Activated CD4-positive, alpha-beta T cell treated with anti-CD3 and anti-CD28 coated beads for 4 hours (primary cell): Measurements from ENCODE around the gene THRB.

Source experiments
- DNase-seq, 2 donors: peaks; one replicate each; pipeline ENCODE4 v3.0.0-alpha.2; 2020

Gene THRB

DNA sequence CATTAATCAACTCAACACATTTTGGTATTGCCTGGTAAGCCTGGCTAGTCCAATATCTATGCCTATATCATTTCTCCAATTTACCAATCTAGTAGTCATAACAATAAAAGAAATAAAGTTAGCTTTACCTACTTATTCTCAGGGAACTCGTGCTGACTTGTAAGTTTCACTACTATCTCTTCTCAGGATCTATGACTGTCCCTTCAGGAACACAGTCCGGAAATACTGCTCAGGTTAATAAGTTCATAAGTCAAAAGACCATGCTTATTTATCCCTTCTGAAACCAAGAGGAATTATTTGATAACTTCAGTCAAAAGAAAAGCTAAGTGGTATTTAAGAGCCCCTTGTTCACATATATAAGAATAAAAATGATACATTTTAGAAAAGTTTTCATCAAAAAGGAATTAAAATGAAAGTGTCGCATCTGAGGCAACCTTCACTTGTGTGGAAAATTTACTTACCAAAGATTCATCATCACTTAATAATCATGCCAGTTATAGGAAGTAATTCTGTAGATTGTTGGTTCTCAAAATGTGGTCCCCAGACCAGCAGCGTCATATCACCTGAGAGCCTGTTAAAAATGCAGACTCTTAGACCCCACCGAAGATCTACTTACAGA lies 15.5 kb upstream of the THRB start:
- DNase-seq: no peak

DNA sequence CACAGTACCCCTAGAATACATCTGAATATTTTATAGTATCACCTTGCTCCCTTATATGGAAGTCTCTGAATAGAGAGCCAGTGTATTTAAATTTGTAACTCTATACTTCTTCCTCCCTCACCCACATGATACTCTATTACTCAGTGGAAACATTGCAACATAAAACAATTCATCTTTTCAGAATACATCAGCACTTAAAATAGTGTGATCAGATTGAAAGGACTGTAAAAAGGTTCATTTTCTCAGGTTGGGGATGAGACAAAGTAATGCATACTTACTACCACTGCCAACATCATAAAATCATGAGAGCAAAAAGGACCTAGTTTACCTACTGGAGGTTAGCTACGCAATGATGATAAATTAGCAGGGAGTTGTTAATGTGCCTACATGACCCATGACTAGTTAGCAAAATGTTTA lies 13.8 kb upstream of the THRB start:
- DNase-seq: no peak

DNA sequence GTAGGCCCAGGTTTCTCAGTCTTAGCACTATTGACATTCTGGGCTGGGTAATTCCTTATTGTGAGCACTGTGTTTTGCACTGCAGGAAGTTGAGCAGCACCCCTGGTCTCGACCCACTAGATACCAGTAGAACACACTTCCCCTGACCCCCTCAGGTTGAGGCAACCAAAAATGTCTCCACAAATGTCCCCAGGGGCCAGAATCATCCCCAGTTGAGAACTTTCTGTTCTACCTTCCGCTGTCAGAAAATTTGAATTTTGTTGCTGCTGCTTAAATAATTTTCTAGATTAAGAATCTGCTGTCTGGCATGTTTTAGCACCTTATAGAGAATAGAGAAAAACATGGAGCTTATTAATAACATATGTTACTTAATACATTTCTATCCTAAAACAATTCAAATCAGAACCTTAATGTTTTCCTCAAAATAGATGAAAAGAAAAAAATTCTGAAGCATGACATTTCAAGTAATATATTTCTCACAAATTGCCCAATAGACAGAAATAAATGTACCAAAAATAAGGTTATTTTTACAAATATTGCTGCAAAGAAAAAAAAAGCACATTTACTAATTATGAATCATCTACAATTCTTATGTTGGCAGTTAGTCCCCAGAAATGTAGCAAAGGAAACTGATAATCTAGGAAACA lies 13.2 kb upstream of the THRB start:
- no peak for DNase-seq

DNA sequence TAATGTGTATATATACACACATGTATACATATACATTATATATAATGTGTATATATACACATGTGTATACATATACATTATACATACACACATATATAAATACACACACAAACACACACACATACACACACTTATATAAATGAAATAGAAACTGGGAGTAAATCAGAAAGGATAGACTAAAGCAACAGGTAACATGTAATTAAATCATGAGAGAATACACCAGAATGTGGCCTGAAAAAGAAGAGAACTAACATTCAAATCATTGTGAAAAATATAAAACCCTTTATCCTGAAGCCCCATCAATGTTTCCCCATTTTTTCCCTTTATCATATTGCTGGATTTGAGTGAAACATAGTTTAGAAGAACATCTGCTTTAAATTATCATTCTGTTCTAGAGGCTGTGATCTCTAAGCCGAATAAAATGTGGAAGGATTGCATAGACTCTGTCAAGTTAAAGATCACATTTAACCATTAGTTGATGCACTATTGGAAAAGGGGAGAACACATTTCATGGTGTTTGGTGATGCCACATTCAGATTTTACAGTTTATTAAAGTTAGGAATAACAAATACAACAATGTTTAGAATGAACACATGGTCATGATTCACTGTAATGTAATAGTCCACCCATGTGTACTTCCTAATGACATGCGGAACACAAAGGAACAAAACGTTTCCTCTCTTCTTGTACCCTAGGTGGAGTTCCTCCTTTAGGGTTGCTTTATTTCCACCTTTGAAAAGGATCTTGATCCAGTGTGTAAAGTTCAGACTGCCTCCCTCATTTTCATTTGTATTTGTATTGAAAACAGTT lies 12.5 kb upstream of the THRB start:
- DNase-seq: no peak

DNA sequence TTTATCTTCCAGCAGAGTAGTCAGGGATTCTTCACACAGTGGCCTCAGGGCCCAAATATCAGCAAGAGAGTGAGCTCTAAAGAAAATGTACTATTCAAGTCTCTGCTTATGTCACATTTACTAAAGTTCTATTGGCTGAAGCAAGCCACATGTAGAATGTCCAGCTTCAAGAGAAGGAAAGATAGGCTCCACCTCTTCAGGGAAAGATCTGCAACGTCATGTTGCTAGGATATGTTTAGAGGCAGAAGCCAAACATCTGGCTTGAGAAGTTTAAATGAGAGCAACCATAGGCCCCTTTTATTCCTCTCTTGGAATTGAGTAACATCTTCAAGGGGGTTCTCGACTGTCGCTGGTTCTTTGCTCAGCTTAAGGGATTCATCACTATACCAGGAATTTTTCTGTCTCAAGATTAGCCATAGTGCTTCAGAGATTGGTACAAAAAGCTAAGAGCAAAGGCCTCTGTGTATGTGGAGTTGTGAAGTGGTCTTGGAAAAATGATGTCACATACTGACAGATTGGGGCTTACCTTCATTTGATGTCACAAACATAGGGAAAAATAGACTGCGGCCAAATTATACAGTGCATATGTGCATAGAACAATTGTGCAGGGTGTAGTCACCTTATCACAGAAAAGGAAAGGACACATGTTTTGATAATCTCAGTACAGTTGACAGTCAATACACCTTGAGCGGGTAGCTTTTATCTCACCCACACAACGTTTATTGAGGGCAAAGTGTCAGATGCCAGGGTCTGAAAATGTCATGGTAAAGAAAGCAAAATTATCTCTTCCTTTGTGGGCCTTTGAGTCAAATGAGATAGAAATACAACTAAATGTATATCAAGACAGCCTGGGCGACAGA lies 11.3 kb upstream of the THRB start:
- no peak for DNase-seq

DNA sequence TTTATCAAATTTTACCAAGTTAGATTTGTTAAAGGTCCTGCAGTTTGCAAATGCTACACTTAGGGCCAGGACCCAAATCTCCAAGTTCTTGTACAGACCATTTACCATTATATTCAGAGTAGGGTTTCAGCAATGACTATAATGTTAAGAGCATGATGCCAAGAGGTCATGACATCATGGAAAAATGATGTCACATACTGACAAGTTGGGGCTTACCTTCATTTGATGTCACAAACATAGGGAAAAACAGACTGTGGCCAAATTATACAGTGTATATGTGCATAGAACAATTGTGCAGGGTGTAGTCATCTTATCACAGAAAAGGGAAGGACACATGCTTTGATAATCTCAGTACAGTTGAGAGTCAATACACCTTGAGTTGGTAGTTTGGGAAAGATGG lies 10.1 kb upstream of the THRB start:
- no peak for DNase-seq

DNA sequence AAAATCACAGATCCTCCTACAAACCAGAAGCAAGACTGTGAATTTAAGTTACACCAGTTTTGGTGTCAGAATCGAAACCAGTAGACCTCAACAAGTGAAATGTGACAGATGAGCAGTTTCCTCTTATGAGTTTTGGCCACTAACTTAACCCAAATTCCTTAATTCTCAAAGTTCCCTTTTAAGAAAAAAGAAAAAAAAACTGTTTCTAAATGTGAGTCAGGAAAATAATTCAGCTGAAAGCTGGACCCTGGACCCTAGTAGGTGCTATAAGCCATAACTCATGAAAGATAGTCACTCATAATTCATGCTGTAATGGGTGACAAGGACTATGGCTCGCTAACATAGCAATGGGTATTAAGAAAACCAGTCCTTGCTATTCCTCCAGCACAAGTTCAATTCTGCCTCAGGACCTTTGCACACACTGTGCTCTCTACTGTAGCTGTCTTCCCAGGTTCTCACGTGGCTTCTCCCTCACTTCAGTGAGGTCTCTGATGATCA lies 9.0 kb upstream of the THRB start:
- DNase-seq: no peak

DNA sequence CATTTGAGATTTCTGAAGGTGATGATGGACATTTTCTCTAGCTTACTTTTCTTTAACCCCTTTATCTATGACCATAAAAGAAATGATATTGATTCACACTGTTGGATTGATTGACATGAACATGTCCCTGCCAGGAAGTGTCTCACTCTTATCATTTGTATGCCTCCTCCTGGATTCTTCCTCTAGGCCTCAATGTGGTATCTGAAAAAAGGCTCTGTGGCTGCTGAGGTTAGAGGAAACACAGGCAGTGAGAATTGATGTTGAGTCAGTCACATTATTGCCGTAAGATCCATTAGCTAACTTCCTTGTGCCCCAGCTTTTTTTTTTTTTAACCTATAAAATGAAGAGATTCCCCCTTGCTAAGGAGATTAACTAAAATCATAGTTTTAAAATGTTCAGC lies 8.0 kb upstream of the THRB start:
- no peak for DNase-seq

DNA sequence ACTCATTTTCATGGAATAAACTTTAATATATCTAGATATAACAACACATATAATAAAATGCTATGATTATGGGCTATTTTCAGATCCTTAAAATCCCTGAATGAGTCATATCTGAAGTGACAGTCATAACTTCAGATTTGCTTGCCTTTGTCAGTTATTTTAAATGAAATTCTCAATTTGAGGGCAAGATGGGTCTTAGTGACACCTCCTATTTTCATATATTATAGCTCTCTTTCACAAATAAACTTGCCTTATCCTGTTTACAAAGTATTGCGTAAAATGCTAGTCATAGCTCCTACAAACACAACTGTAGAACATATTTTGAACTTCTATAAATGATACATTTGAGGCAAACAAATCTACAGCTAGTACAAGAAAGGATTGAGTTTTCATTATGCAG lies 6.2 kb upstream of the THRB start:
- no peak for DNase-seq

DNA sequence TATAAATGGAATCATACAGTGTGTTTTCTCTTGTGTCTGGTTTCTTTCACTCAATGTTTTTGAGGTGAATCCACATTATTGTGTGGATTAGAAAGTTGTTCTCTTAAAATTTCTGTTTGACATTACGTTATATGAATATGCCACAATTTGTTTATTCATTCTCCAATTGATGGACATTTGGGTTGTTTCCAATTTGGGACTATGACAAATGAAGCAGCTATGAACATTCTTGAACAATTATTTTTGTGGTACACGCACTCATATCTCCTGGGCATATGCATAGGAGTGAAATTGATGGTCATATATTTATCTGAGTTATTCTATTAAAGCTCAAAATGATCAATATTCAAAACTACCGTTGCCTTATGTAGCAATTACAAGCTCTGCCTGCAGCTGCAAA lies 5.3 kb upstream of the THRB start:
- no peak for DNase-seq

DNA sequence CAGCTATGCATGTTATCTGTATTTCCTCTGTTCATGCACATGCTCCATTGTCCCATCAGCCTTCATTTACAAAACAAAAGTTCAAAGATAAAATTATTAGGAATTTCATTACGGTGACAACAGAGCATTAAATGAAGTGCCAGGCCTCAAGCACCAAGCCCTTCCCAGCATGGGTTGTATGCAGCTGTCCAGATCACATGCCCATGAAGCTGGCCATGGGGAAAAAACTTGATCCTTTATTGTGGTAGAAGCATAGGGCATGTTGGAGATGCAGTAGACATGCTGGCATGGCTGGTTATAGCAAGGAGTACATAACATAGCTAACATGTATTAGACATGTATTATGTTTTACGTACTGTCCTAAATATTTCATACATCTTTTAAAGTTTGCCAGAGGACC lies 4.1 kb upstream of the THRB start:
- no peak for DNase-seq

DNA sequence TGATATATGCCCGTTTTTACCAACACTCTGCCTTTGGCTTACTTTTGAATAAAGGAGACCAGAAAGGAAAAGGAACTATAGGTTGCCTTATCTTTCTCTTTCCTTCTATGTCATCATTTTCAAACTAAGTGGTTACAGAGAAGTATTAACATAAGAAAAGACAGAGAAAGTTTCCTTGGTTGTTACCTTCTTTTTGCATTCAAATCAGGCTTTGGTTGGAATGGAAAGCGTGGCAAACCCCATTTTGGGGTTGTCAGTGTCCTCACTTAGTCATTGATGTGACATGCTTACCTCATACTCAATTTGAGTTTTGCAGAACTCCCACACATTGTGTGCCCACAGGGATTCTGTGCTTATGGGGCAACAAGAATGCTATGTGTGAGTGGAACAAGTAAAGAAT lies 3.7 kb upstream of the THRB start:
- no peak for DNase-seq

DNA sequence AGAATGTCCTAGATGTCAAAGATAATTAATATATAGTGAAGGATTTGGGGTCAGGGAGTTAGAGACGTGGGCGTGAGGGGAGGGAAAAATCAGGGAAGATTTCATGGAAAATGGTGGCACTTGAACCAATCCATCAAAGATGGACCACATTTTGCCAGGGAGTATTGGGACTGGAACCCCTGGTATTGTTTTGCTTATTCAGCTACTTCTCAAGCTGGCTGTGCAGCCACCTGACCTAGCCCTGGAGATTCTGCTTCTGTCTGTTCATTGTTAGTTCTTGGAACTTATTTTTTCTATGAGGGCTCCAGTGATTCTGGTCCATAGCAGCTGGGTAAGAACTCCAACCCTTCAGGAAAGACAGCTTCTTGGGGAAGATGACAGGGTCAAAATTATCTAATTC lies 3.3 kb upstream of the THRB start:
- no peak for DNase-seq

DNA sequence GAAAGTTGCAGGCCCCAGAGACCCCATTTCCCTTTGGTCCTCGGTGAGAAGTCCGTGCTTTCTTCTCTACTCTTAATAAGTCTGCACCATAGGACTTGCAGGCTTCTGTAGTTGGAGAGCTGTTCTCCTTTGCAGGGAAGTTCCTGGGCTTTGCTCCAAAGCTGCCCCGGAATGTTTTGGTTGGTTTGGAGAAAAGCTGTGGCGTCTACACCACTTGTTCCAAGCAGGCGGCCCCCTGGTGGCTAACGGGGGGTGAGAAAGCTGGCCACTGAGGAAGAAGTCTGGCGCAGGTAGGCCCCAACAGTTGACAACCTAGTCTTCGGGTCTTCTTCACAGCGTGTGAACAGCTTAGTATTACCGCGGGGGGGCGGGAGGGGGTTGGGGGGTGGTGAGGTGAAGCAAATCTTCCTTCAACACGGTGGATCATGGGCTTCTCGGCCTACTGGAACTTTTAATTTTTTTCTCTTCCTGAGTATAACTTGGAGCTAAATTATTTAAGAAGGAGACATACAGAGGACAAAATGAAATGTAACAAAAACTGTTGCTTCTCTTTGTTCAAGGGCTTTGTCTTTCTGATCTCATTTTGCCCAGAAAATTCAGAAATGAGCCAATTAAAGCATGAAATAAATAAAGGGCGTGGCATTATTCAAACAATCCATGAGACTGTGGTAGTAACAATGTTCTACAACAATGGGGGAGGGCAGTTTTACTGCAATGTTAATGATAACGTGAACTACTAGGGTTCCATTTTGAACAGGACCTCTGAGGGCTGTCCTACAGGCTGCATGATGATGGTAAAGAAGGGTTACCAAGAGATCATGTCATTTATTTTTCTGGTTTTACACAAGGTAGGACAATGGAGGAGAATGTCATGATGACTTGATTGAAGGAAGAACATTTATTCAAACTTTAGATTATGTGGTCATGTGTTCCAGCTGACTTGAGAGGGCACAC lies 2.2 kb upstream of the THRB start:
- DNase-seq: no peak

DNA sequence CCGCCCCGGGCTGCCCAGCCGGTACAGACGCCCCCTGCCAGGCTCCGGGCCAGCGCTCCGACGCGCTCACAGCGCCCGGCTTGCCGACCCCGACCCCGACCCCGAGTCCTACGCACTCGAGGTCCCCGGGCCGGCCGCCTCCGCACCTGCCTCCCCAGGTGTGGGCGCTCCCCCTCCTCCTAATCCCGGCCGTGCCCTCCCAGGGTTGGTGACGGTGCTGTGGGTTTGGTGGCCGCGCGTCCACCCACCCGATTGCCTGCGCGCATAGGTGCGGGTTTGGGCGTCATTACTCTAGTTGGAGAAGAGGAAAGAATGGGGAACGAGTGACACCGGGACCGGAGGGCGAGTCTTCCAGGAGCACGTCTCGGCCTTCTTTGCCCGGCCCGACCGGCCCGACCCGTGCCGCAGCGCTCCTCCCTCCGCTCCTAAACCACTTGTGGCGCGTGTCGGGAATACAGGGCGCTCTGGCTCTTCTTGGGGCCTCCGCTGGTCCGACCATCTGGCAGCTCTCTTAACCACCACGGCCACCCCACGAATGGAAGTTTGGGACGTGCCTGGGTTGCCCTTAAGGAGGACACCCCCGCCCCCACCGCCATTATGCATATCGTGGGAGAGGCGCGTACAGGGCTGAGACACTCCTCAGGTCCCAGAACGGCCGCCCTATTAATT lies 810 bp upstream of the THRB start:
- no peak for DNase-seq

DNA sequence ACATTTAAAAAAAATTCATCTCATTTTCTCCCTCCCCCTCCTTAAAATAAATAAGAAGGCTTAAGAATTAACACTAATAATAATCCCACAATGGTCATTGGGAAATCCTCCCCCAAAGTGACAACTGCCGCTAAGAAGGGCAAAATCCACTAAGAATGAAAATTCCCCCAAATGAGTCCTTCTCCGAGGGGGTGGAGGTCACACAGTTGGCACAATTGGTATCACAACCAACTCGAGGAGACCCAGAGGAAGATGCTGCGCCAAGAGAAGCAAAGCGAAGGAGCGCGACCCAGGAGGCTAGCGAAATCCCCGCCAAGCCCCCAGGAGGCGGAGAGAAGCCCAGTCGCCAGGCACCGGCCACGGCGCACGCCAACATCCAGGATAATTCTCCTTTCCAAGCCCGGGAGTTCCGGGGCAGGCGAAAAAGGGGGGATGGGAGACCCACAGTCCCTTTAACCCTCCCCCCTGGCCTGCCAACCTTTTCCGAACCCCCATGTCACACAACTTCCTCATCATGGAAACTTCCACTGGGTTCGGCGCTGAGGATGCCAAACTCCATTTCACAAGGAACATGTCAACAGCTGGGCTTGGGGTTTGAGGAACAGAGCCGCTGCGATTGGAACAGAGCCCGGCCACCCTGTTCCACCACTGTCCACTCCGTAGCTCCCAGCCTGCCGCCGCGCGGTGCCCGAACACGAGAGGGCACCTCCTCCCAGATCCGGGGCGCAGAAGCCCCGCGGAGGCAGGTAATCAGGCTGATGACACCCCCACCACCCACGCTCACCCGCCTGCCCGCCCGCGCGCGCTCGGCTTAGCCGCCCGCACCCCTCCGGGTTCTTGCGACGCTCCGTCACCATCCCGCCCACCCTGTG lies 668 bp downstream of the THRB start:
- no peak for DNase-seq

DNA sequence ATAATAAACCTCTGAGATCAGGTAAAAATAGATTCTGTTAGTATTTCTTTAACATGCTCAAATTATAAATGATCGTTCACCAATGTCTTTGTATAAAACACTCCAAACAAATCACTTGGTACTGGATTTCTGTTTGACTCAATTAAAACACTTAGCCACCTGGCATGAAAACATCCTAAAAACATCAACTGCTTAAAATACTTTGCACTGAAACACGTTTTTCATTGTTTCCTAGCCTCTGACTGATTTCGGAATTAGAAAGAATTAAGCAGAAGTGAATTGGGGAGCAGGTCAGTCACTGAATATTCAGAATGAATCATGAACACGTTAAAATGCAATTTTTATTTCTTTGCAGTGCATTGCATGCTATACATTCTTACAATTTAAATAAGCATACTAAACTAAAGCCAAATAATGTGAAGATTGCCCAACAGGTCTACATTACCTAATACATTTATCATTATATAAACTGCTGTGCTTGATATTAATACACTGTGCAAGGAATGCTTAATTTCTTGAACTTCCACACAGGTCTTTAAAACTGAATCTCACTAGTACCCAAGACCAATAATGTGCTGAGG lies 1.6 kb downstream of the THRB start:
- no peak for DNase-seq

DNA sequence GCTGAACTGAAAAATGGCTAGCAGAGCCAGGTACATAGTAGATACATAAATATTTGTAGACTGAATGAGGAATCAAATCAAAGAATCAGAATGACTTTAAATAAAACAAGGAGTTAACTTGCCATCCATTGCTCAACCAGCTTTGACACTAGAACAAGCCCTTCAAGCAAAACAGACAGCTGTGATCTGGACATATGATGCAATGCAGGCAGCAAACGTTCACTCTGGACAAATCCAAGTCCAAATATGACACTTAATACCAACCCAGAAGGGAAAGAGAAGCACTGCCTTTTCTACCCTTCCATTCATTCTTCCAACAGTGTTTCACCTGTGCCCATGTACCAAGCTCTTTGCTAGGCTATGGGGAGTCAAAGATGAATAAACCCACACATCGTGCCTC lies 4.5 kb downstream of the THRB start:
- no peak for DNase-seq

DNA sequence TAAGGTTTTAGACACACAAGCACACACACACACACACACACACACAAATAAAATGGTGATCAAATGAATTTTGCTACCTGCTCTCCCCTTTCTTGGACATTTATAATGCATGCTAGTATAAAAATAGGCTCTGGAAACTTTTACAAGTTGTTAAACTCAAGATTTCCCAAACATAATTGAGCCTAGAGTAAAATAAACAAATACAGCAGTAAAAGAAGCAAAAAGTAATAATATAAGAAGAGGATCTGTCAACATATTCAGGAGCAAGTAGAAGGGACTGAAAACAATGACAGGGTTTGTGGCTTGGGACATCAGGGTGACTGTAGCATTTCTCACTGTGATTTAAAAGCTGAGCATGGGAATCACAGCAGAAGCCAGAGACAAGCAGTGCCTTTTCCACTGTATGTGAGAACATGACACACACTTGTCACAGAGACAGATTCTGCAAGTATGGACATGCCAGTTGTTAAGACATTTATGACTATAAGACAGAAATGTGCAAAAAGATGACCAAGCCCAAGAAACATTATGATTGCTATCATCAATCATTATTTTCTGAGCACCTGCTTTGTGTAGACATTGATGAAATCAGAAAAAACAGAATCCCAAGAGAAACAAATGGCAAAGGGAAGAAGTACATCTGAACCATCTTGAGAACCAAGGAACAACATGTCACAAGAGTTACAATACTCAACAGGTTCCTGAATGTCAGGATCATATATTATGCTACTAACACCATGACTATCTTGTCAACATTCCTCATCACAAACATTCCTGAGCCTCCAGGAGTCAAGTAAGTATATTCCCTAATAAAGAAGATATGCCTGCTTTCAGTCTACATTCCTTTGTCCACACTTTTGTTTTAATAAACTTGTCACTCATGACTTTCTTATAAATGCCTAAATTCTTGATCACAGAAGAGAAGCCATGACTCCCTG lies 7.1 kb downstream of the THRB start:
- DNase-seq: no peak
